Activated B cell treated with CpG ODN at 0.5 μM for 24 hours (primary cell): ENCODE data around the gene KIAA0825. TPM values are rescaled to one million over a fixed set of nuclear protein-coding genes. Genes with fewer than 3 reads are reported as not detected.

Experiments
- ATAC-seq: fragments of 200-7000 bp; cut with Tn5 transposase; one replicate; pipeline ENCODE4 v1.10.0; 2021; ENCODE audit warnings: low read depth, mild to moderate bottlenecking, moderate library complexity
- CTCF ChIA-PET: fragments of 350-600 bp; sonication (Branson Sonifier 250); formaldehyde crosslinking; loops from one replicate; lab custom pipeline; 2021; ENCODE audit warnings: antibody characterized with exemption; lab: Charles Lee
- POLR2A ChIA-PET: fragments of 350-600 bp; sonication (Branson Sonifier 250); formaldehyde crosslinking; loops from one replicate; lab custom pipeline; 2021; ENCODE audit warnings: antibody characterized with exemption; lab: Charles Lee
- DNase-seq: peaks from one replicate; pipeline ENCODE4 v3.0.0; 2022
- H3K27ac Mint-ChIP-seq: one replicate; pipeline ENCODE4 v1.8.0; 2020; ENCODE audit warnings: mixed read lengths
- H3K27me3 Mint-ChIP-seq: one replicate; pipeline ENCODE4 v1.8.0; 2021; ENCODE audit warnings: mixed read lengths
- H3K36me3 Mint-ChIP-seq: one replicate; pipeline ENCODE4 v1.8.0; 2021; ENCODE audit warnings: low read depth, mixed read lengths
- H3K4me1 Mint-ChIP-seq: one replicate; pipeline ENCODE4 v1.8.0; 2021; ENCODE audit warnings: mixed read lengths
- H3K4me3 Mint-ChIP-seq: one replicate; pipeline ENCODE4 v1.8.0; 2020; ENCODE audit warnings: mild to moderate bottlenecking, mixed read lengths
- H3K9me3 Mint-ChIP-seq: one replicate; pipeline ENCODE4 v1.8.0; 2020; ENCODE audit warnings: mixed read lengths
- intact Hi-C: fragments of 100-400 bp; cut with micrococcal nuclease; formaldehyde crosslinking; loops from one replicate; pipeline ENCODE4 v1.15.1; 2024
- total RNA-seq: library from RNA; stranded (reverse); gene quantifications from 2 replicates; pipeline ENCODE4 v1.2.3, GENCODE V29; 2022
- TF ChIP-seq, protein P1 (sequence below): fragments of 200-600 bp; IDR thresholded peaks from one replicate; pipeline ENCODE4 v1.8.0; 2022; ENCODE audit warnings: antibody characterized with exemption, mild to moderate bottlenecking

The KIAA0825 gene
- total RNA-seq, 1 donor from 2014 or later: 2.3 TPM

DNA sequence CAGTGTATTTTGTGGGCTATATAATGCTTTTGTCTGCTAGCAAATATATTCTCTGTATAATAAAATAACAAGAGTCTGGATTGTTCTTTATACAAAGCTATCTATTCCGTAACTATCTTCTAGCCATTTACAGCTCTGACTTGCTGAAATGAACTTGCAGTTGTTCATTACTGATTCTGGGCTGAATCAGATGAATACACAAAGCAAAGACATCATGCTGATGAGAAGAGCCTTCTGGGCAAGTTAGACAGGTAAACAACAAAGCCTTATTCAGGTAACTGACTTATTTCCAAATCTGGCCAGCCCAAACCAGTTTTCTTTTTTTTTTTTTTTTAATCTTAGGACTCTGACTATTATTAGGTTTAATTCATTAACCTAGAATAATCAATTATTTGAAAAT is 255.5 kb downstream of the KIAA0825 start:
- Mint-ChIP-seq H3K4me3 (no peak overlapping the region), H3K36me3 (no peaks in the 10 kb centered on the region), H3K27ac (no peak overlapping the region), H3K9me3 (no peaks in the 10 kb centered on the region), H3K4me1 (no peaks in the 10 kb centered on the region), H3K27me3 (peaks cover 2% of the 10 kb centered on the region)
- ATAC-seq: no peak
- DNase-seq: no peak
- TF ChIP-seq, protein P1, sequence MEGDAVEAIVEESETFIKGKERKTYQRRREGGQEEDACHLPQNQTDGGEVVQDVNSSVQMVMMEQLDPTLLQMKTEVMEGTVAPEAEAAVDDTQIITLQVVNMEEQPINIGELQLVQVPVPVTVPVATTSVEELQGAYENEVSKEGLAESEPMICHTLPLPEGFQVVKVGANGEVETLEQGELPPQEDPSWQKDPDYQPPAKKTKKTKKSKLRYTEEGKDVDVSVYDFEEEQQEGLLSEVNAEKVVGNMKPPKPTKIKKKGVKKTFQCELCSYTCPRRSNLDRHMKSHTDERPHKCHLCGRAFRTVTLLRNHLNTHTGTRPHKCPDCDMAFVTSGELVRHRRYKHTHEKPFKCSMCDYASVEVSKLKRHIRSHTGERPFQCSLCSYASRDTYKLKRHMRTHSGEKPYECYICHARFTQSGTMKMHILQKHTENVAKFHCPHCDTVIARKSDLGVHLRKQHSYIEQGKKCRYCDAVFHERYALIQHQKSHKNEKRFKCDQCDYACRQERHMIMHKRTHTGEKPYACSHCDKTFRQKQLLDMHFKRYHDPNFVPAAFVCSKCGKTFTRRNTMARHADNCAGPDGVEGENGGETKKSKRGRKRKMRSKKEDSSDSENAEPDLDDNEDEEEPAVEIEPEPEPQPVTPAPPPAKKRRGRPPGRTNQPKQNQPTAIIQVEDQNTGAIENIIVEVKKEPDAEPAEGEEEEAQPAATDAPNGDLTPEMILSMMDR: no peak
- intact Hi-C loops: no loop called here
- POLR2A ChIA-PET: no interaction called here
- CTCF ChIA-PET: no interaction called here

DNA sequence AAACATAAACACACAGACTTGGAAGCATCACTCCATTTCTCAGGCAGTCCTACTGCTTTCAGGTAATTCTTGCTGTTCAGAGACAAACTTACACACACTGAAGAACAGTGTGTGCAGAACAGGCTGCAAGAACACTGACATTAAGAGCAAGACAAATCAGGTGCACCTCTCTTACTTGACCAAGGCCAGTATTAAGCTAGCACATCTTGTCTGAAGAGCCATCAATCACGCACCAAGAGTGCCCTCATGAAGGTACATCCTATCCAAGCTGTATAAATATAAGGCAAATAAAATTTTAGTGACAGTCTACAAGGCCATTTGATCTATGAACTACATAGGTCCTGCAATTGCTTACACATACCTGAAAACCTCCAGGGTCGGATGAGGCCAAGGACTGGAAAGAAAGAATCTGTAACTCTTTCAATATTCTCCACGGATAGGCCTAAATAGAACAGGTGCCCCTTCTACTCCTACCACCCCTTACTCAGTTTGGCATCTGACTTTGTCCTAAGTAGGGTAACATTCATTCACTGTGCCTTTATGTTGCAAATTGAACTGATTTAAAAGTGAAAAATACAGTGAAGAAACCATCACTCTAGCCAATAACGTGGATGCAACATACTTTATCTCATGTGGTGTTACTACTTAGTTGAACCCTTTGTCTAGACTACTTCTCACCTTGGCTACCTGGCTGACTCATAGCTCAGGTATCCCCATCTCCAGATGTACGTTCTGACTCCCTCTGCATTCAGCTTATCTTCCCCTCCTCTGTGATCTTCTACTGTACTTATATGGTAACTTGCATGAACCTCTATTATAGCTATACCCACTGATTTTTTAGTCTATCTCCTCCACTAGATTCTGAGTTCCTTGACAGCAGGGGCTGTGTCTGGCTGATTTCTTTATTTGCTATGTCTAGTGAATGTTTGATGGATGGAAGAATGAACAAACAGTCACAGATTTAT is 256.3 kb downstream of the KIAA0825 start:
- intact Hi-C loops: no loop called here
- Mint-ChIP-seq H3K9me3 (no peaks in the 10 kb centered on the region), H3K4me1 (no peaks in the 10 kb centered on the region), H3K4me3 (no peak overlapping the region), H3K27ac (no peak overlapping the region), H3K36me3 (no peaks in the 10 kb centered on the region), H3K27me3 (peaks cover 2% of the 10 kb centered on the region)
- POLR2A ChIA-PET: no interaction called here
- CTCF ChIA-PET: no interaction called here
- DNase-seq (no peak), ATAC-seq (no peak)
- TF ChIP-seq, protein P1: no peak

DNA sequence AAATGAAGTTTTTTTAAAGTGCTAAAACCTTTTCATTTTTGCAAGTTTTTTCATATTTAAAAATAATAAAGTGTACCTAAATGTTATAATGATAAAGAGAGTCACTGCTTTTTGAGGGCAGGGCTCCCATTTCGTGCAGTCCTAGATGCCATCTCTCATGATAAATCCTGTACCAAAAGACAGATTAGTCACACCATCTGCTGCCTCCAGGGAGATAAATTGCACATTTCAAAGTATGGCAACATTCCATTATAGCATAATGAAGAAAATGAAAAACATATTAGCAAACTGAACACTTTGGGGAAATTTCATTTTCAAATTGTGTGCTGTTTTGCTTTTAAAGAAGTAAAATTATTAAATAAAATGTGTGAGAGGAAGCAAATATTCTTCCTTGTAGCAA is 257.2 kb downstream of the KIAA0825 start:
- ChIA-PET POLR2A (no interaction called here), CTCF (no interaction called here)
- DNase-seq (no peak), ATAC-seq (no peak)
- peaks cover 2% of the 10 kb centered on the region for H3K27me3 Mint-ChIP-seq
- no peaks in the 10 kb centered on the region for H3K4me1 Mint-ChIP-seq
- intact Hi-C loops: no loop called here
- no peak overlapping the region for H3K27ac Mint-ChIP-seq
- TF ChIP-seq, protein P1: no peak
- H3K9me3 Mint-ChIP-seq: no peaks in the 10 kb centered on the region
- no peak overlapping the region for H3K4me3 Mint-ChIP-seq
- no peaks in the 10 kb centered on the region for H3K36me3 Mint-ChIP-seq

DNA sequence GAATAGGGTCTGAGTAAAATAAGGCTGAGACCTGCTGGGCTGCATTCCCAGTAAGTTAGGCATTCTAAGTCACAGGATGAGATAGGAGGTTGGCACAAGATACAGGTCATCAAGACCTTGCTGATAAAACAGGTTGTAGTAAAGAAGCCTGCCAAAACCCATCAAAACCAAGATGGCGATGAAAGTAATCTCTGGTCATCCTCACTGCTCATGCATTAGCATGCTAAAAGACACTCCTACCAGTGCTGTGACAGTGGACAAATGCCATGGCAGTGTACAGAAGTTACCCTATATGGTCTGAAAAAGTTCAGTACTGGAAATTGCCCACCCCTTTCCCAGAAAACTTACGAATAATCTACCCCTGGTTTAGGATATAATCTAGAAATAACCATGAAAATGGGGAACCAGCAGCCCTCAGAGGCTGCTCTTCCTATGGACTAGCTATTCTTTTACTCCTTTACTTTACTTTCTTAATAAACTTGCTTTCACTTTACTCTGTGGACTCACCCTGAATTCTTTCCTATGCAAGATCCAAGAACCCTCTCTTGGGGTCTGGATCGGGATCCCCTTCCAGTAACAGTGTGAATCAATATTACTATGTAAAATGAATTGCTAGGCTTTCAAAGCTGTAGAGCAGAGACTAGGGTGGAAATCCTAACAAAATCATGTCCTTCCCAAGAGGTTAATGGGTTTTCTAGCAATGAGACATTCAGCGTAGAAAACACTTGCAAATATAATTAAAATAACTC is 257.8 kb downstream of the KIAA0825 start:
- ATAC-seq: no peak
- no peak overlapping the region for H3K4me3 Mint-ChIP-seq
- no peaks in the 10 kb centered on the region for H3K9me3 Mint-ChIP-seq
- TF ChIP-seq, protein P1: no peak
- no peaks in the 10 kb centered on the region for H3K36me3 Mint-ChIP-seq
- H3K27me3 Mint-ChIP-seq: peaks cover 2% of the 10 kb centered on the region
- POLR2A ChIA-PET: no interaction called here
- no peak overlapping the region for H3K27ac Mint-ChIP-seq
- CTCF ChIA-PET: no interaction called here
- no peak for DNase-seq
- intact Hi-C loops: no loop called here
- no peaks in the 10 kb centered on the region for H3K4me1 Mint-ChIP-seq

DNA sequence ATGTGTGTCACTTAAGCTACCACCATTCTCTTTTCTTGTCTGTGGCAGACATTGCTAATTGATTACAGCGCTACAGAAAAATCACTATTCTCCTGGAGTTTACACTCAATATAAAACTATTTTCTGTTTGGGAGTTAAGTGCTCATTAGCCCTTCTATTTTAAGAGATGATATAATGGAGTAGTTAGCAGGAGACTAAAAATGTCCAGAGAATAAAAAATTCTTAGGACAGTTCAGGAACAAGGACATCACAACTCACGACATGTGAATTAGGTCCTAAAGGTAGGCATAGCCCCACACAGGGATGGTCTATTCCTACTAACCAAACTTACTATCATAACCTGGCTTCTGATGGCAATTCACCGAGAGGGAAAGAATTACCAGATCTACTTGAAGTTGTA is 258.5 kb downstream of the KIAA0825 start:
- Mint-ChIP-seq H3K27ac (no peak overlapping the region), H3K4me1 (no peaks in the 10 kb centered on the region), H3K27me3 (no peaks in the 10 kb centered on the region), H3K36me3 (no peaks in the 10 kb centered on the region), H3K9me3 (no peaks in the 10 kb centered on the region), H3K4me3 (no peak overlapping the region)
- ChIA-PET CTCF (no interaction called here), POLR2A (no interaction called here)
- DNase-seq (no peak), ATAC-seq (no peak)
- intact Hi-C loops: no loop called here
- TF ChIP-seq, protein P1: no peak
